ENCODE data around the gene HOXB9.

HOXB9 gene

GRCh38 chr17:48625495-48626244, 488 bp downstream of the HOXB9 start:
- TF ChIP-seq, protein P1, sequence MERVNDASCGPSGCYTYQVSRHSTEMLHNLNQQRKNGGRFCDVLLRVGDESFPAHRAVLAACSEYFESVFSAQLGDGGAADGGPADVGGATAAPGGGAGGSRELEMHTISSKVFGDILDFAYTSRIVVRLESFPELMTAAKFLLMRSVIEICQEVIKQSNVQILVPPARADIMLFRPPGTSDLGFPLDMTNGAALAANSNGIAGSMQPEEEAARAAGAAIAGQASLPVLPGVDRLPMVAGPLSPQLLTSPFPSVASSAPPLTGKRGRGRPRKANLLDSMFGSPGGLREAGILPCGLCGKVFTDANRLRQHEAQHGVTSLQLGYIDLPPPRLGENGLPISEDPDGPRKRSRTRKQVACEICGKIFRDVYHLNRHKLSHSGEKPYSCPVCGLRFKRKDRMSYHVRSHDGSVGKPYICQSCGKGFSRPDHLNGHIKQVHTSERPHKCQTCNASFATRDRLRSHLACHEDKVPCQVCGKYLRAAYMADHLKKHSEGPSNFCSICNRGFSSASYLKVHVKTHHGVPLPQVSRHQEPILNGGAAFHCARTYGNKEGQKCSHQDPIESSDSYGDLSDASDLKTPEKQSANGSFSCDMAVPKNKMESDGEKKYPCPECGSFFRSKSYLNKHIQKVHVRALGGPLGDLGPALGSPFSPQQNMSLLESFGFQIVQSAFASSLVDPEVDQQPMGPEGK (CRISPR knock-in tag; IDR thresholded peaks at IDR 0.05; ENCODE audit: borderline replicate concordance): no peak
- TF ChIP-seq ZC3H10 (CRISPR knock-in tag; IDR thresholded peaks at IDR 0.05): no peak
- no peak for TF ChIP-seq OSR1 (CRISPR knock-in tag; IDR thresholded peaks at IDR 0.05)
- no peak for TF ChIP-seq TOX (CRISPR knock-in tag; IDR thresholded peaks at IDR 0.05; ENCODE audit: borderline replicate concordance)
- no peak for TF ChIP-seq RARB (CRISPR knock-in tag; IDR thresholded peaks at IDR 0.05)
- TF ChIP-seq GLIS3 (CRISPR knock-in tag; IDR thresholded peaks at IDR 0.05): no peak
- TF ChIP-seq ISL1 (CRISPR knock-in tag; IDR thresholded peaks at IDR 0.05): no peak
- no peak for TF ChIP-seq ZNF70 (CRISPR knock-in tag; IDR thresholded peaks at IDR 0.05)
- no peak for TF ChIP-seq CSDC2 (CRISPR knock-in tag; IDR thresholded peaks at IDR 0.05)
- TF ChIP-seq, protein P2, sequence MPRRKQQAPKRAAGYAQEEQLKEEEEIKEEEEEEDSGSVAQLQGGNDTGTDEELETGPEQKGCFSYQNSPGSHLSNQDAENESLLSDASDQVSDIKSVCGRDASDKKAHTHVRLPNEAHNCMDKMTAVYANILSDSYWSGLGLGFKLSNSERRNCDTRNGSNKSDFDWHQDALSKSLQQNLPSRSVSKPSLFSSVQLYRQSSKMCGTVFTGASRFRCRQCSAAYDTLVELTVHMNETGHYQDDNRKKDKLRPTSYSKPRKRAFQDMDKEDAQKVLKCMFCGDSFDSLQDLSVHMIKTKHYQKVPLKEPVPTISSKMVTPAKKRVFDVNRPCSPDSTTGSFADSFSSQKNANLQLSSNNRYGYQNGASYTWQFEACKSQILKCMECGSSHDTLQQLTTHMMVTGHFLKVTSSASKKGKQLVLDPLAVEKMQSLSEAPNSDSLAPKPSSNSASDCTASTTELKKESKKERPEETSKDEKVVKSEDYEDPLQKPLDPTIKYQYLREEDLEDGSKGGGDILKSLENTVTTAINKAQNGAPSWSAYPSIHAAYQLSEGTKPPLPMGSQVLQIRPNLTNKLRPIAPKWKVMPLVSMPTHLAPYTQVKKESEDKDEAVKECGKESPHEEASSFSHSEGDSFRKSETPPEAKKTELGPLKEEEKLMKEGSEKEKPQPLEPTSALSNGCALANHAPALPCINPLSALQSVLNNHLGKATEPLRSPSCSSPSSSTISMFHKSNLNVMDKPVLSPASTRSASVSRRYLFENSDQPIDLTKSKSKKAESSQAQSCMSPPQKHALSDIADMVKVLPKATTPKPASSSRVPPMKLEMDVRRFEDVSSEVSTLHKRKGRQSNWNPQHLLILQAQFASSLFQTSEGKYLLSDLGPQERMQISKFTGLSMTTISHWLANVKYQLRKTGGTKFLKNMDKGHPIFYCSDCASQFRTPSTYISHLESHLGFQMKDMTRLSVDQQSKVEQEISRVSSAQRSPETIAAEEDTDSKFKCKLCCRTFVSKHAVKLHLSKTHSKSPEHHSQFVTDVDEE (CRISPR knock-in tag; IDR thresholded peaks at IDR 0.05): no peak
- TF ChIP-seq, protein P3, sequence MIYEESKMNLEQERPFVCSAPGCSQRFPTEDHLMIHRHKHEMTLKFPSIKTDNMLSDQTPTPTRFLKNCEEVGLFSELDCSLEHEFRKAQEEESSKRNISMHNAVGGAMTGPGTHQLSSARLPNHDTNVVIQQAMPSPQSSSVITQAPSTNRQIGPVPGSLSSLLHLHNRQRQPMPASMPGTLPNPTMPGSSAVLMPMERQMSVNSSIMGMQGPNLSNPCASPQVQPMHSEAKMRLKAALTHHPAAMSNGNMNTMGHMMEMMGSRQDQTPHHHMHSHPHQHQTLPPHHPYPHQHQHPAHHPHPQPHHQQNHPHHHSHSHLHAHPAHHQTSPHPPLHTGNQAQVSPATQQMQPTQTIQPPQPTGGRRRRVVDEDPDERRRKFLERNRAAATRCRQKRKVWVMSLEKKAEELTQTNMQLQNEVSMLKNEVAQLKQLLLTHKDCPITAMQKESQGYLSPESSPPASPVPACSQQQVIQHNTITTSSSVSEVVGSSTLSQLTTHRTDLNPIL (CRISPR knock-in tag; IDR thresholded peaks at IDR 0.05; ENCODE audit: low read depth): no peak
- no peak for TF ChIP-seq SNAI2 (CRISPR knock-in tag; IDR thresholded peaks at IDR 0.05)
- TF ChIP-seq ZNF8 (CRISPR knock-in tag; IDR thresholded peaks at IDR 0.05): no peak
- no peak for TF ChIP-seq ARNTL (CRISPR knock-in tag; IDR thresholded peaks at IDR 0.05; ENCODE audit: borderline replicate concordance, low read depth)
- TF ChIP-seq, protein P4, sequence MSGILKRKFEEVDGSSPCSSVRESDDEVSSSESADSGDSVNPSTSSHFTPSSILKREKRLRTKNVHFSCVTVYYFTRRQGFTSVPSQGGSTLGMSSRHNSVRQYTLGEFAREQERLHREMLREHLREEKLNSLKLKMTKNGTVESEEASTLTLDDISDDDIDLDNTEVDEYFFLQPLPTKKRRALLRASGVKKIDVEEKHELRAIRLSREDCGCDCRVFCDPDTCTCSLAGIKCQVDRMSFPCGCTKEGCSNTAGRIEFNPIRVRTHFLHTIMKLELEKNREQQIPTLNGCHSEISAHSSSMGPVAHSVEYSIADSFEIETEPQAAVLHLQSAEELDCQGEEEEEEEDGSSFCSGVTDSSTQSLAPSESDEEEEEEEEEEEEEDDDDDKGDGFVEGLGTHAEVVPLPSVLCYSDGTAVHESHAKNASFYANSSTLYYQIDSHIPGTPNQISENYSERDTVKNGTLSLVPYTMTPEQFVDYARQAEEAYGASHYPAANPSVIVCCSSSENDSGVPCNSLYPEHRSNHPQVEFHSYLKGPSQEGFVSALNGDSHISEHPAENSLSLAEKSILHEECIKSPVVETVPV (CRISPR knock-in tag; IDR thresholded peaks at IDR 0.05): no peak
- no peak for TF ChIP-seq BACH2 (CRISPR knock-in tag; IDR thresholded peaks at IDR 0.05; ENCODE audit: borderline replicate concordance)
- ATAC-seq: peak; percentile 31

DNA sequence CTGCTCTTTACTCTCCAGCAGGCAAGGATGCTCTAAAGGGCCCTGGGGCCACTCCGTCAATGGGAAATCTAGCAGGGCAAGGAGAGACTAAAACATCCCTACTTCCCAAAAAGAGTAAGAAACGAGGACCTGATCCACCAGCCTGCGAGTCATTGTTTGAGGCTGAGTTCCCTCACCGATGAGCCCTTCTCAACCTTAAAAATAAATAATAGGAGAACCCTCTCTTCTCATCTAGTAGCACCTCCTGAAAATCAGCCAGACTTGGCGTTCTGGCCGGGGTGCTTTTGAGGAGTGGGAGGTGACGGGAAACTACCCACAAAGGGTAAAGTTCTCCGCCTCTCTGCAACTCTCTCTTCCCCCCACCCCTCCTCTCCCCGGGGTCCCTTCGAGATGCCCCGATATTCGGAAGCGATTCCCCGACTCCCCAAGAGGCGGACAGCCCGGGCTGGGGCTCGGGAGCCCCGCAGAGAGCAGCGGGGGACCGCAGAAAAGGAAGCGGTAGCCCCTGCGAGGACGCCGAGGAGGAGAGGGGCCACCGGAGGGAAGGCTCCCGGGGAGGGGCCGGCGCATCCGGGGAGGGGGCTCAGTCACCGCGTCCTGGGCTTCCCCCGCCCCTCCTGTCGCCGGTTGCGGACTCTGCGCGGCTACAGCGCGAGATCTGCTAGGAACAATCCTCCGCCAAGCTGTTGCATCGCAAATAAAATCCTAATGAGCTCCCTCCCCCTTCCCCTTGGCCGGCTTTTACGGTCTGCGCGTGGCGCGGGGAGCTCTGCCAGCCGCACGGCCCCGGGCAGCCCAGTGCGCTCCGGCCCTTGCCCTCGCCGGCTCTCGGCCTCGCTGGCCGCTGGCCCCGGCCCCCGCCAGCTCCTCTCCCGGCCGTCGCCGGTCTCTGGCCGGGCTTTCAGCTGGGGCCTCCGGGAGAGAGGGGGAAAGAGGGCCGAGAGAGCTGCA, 1.3 kb downstream of the HOXB9 start:
- TF ChIP-seq ZNF565 (CRISPR knock-in tag; conservative IDR thresholded peaks at IDR 0.05; ENCODE audit: low read depth) (no peak), PPARA (CRISPR knock-in tag; IDR thresholded peaks at IDR 0.05; ENCODE audit: borderline replicate concordance) (no peak), OSR1 (CRISPR knock-in tag; IDR thresholded peaks at IDR 0.05) (no peak), BACH2 (CRISPR knock-in tag; IDR thresholded peaks at IDR 0.05; ENCODE audit: borderline replicate concordance) (no peak), ZC3H10 (CRISPR knock-in tag; IDR thresholded peaks at IDR 0.05) (no peak), ESRRG (CRISPR knock-in tag; IDR thresholded peaks at IDR 0.05) (no peak)
- TF ChIP-seq, protein P3 (CRISPR knock-in tag; IDR thresholded peaks at IDR 0.05; ENCODE audit: low read depth): no peak
- ATAC-seq: peak; percentile 50

DNA sequence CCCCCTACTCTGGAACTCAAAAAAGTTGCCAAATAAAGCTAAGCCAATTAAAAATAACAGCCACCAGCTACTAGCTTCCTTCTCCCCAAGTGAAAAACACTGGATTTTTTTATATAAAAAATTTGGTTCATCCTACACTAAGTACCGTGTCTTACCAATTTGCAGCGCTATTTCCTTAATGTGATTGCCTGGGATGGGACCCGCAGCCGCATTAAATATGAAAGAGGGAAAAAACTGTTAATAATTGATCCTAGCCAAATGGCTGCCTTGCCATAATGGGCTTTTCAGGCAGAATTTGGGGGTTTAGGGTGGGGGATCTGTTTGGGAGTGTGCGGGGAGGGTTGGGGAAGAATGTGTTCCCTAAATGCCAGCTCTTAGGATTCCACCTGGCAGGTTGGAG, 2.0 kb downstream of the HOXB9 start:
- ATAC-seq: no peak
- TF ChIP-seq ZNF8 (CRISPR knock-in tag; IDR thresholded peaks at IDR 0.05) (no peak), OSR1 (CRISPR knock-in tag; IDR thresholded peaks at IDR 0.05) (no peak), RARB (CRISPR knock-in tag; IDR thresholded peaks at IDR 0.05) (no peak), PPARA (CRISPR knock-in tag; IDR thresholded peaks at IDR 0.05; ENCODE audit: borderline replicate concordance) (no peak), ZC3H10 (CRISPR knock-in tag; IDR thresholded peaks at IDR 0.05) (no peak)

Measured in SK-N-SH treated with all-trans-retinoic acid at 6 μM for 48 hours (cell line).